HFF-Myc (cell line): ENCODE data around the gene FHIT.

ENCODE experiments used
- DNase-seq: peaks from one replicate; pipeline ENCODE4 v3.0.0-alpha.2; 2011; ENCODE audit warnings: low read depth; ENCODE audit errors: extremely low read depth
- H3K4me3 ChIP-seq: replicated peaks from 2 replicates; pipeline ENCODE4 v1.5.1; 2011; ENCODE audit warnings: low read depth, mild to moderate bottlenecking, control low read depth, low read length
- CTCF ChIP-seq: IDR thresholded peaks from 2 replicates; pipeline ENCODE4 v1.5.1; 2012; ENCODE audit warnings: mild to moderate bottlenecking, low read depth, low read length, control low read depth; ENCODE audit errors: missing control alignments

The FHIT gene

GRCh38 chr3:60720736-60721135, 530.5 kb downstream of the FHIT start:
- H3K4me3 ChIP-seq = no peak overlapping the region
- TF ChIP-seq CTCF = no peak
- DNase-seq = no peak

GRCh38 chr3:60716573-60716972, 534.7 kb downstream of the FHIT start:
- no peak for DNase-seq
- no peak overlapping the region for H3K4me3 ChIP-seq
- no peak for TF ChIP-seq CTCF

GRCh38 chr3:60708191-60708975, 542.9 kb downstream of the FHIT start:
- DNase-seq = no peak
- no peak for TF ChIP-seq CTCF

GRCh38 chr3:60707452-60708020, 543.7 kb downstream of the FHIT start:
- TF ChIP-seq CTCF = no peak
- no peak for DNase-seq
- no peak overlapping the region for H3K4me3 ChIP-seq

More at GRCh38 chr3:60708191-60708975, 542.9 kb downstream of the FHIT start:
- H3K4me3 ChIP-seq = no peak overlapping the region

GRCh38 chr3:60703956-60704736, 547.1 kb downstream of the FHIT start:
- no peak for DNase-seq
- no peak for TF ChIP-seq CTCF
- H3K4me3 ChIP-seq = no peak overlapping the region

GRCh38 chr3:60703008-60703407, 548.2 kb downstream of the FHIT start:
- no peak for TF ChIP-seq CTCF
- no peak for DNase-seq
- H3K4me3 ChIP-seq = no peak overlapping the region
